ENCODE data around the gene MXD4.

MXD4 gene

GRCh38 chr4:2248821-2249261, 13.1 kb downstream of the MXD4 start:
- TF ChIP-seq, protein P1, sequence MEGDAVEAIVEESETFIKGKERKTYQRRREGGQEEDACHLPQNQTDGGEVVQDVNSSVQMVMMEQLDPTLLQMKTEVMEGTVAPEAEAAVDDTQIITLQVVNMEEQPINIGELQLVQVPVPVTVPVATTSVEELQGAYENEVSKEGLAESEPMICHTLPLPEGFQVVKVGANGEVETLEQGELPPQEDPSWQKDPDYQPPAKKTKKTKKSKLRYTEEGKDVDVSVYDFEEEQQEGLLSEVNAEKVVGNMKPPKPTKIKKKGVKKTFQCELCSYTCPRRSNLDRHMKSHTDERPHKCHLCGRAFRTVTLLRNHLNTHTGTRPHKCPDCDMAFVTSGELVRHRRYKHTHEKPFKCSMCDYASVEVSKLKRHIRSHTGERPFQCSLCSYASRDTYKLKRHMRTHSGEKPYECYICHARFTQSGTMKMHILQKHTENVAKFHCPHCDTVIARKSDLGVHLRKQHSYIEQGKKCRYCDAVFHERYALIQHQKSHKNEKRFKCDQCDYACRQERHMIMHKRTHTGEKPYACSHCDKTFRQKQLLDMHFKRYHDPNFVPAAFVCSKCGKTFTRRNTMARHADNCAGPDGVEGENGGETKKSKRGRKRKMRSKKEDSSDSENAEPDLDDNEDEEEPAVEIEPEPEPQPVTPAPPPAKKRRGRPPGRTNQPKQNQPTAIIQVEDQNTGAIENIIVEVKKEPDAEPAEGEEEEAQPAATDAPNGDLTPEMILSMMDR (IDR thresholded peaks at IDR 0.05) = no peak
- peaks cover 10% of the 10 kb centered on the region for H3K36me3 Mint-ChIP-seq (ENCODE audit: low read depth)
- H3K4me1 Mint-ChIP-seq = peaks cover 37% of the 10 kb centered on the region
- no peak overlapping the region for H3K27ac Mint-ChIP-seq
- no peaks in the 10 kb centered on the region for H3K27me3 Mint-ChIP-seq (ENCODE audit: low read depth, poor library complexity)
- H3K9me3 Mint-ChIP-seq = no peaks in the 10 kb centered on the region
- no peak overlapping the region for H3K4me3 Mint-ChIP-seq
- DNase-seq = peak; percentile 1

GRCh38 chr4:2248044-2248780, 13.7 kb downstream of the MXD4 start:
- H3K9me3 Mint-ChIP-seq = no peaks in the 10 kb centered on the region
- H3K27me3 Mint-ChIP-seq (ENCODE audit: low read depth, poor library complexity) = no peaks in the 10 kb centered on the region
- peak; percentile 1 for DNase-seq
- H3K4me3 Mint-ChIP-seq = no peak overlapping the region
- H3K4me1 Mint-ChIP-seq = peaks cover 38% of the 10 kb centered on the region
- peaks cover 13% of the 10 kb centered on the region for H3K36me3 Mint-ChIP-seq (ENCODE audit: low read depth)
- TF ChIP-seq, protein P1 (IDR thresholded peaks at IDR 0.05) = no peak
- H3K27ac Mint-ChIP-seq = no peak overlapping the region

DNA sequence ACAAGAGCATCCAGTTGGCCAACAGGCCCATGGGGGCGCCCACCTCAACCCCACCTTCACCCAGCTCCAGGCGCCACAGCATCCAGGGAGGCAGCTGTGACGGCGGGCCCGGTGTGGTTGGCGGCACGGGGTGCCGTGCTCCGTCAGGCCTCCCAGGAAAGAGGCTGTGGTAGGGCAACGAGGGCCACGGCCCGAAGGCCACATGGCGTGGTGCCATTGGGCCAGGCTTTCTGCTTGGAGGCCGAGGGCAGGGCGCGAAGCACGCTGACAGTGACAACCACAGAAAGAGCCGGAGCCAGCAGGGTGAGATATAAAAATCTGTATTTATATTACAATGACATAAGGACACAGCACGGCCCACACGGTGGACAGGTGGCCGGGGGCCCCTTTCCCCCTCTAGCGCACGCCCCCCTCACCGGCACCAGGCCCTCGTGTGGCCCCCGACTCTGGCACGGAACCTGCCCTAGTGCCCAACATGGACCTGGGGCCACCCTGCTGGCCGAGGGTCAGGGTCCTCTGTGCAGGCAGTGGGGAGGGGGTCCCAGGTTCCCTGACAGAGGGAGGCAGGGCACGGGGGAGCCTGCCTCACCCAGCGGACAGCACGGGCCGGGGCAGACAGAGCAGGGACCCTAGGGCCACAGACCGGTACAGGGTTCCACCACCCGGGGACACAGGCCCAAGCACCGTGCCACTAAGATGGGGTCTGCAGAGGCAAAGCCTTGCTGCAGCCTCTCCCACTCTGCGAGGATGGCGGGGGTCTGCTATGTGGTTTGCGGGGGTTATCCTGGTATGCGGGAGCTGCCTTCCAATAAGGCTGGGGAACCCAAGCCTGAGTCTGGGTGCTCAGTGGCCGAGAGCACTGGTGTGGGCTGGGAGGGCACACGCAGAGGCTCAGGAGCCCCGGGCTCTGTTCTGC, 14.5 kb downstream of the MXD4 start:
- Mint-ChIP-seq H3K9me3 (no peaks in the 10 kb centered on the region), H3K4me1 (peaks cover 32% of the 10 kb centered on the region), H3K27ac (no peak overlapping the region), H3K4me3 (no peak overlapping the region), H3K36me3 (ENCODE audit: low read depth) (peaks cover 9% of the 10 kb centered on the region), H3K27me3 (ENCODE audit: low read depth, poor library complexity) (no peaks in the 10 kb centered on the region)
- TF ChIP-seq, protein P1 (IDR thresholded peaks at IDR 0.05) = no peak
- no peak for DNase-seq

GRCh38 chr4:2246384-2247127, 15.4 kb downstream of the MXD4 start:
- peak; percentile 2 for DNase-seq
- Mint-ChIP-seq H3K4me3 (no peak overlapping the region), H3K27ac (no peak overlapping the region), H3K36me3 (ENCODE audit: low read depth) (peaks cover 9% of the 10 kb centered on the region), H3K4me1 (peaks cover 32% of the 10 kb centered on the region), H3K9me3 (no peaks in the 10 kb centered on the region), H3K27me3 (ENCODE audit: low read depth, poor library complexity) (no peaks in the 10 kb centered on the region)
- TF ChIP-seq, protein P1 (IDR thresholded peaks at IDR 0.05) = no peak

- no peak for DNase-seq
- peaks cover 9% of the 10 kb centered on the region for H3K36me3 Mint-ChIP-seq (ENCODE audit: low read depth)
- H3K27ac Mint-ChIP-seq = no peak overlapping the region
- H3K9me3 Mint-ChIP-seq = no peaks in the 10 kb centered on the region
- peaks cover 38% of the 10 kb centered on the region for H3K4me1 Mint-ChIP-seq
- TF ChIP-seq, protein P1 (IDR thresholded peaks at IDR 0.05) = no peak
- no peaks in the 10 kb centered on the region for H3K27me3 Mint-ChIP-seq (ENCODE audit: low read depth, poor library complexity)
- H3K4me3 Mint-ChIP-seq = no peak overlapping the region
These were observed 16.1 kb downstream of the MXD4 start for GRCh38 chr4:2245787-2246275.

All from nephron progenitor cell (in vitro differentiated cells).